ENCODE measurements around the gene MAPK8IP1. TPM values are rescaled to one million over a fixed set of nuclear protein-coding genes. Genes with fewer than 3 reads are reported as not detected.

The MAPK8IP1 gene
- 8.1 and 17.4 TPM in 2 replicates for total RNA-seq

DNA sequence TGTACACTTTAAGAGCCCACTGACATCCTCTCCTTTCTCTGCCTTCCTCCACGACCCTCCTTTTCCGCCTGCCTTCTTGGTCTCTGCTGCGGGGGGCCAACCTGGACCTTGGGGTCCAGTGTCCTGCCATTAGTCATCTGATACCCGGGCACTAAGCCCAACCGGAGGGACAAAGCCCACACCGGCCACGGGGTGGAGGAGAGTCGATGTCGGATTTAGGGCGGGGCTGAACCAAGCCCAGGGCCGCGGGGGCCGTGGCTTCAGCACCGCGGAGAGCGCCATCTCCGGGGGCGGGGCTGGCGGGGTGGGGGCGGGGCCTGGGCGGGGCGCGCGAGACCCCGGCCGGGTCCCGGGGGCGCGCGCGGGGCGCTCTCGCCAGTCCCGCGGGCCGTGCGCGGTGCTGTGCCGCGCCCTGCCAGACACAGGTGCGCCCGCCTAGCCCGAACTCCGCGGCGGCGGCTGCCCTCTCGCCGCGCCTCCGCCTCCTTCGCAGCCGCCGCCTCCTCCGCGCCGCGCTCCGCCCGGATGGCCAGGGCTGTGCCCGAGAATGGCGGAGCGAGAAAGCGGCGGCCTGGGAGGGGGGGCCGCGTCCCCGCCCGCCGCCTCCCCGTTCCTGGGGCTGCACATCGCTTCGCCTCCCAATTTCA, at the start of gene MAPK8IP1:
Gene MAPK8IP1, plus strand, starts transcription at position 378 of the 647 bp plus-strand sequence. Its CDS starts 170 bp downstream, at position 548.

GRCh38 chr11:45846974-45847910, 38.2 kb upstream of the MAPK8IP1 start, which contains the start of gene CRY2:
Gene CRY2, plus strand, starts transcription at chr11:45847475. Its CDS starts 16 bp downstream, at chr11:45847491.

GRCh38 chr11:45906965-45907611, 21.6 kb downstream of the MAPK8IP1 start, which contains the start of gene FREY1:
Gene FREY1, minus strand, starts transcription at chr11:45907271. Its CDS starts 26 bp downstream, at chr11:45907245.

GRCh38 chr11:45917623-45918330, 32.3 kb downstream of the MAPK8IP1 start, which contains the start of gene PEX16:
Gene PEX16, minus strand, starts transcription at chr11:45917877. Its CDS starts 66 bp downstream, at chr11:45917811.

GRCh38 chr11:45922425-45923082, 37.1 kb downstream of the MAPK8IP1 start, which contains the start of gene LARGE2:
Gene LARGE2, plus strand, starts transcription at chr11:45922656. Its CDS starts 227 bp downstream, at chr11:45922883.

Other genes starting within 250 kb of the MAPK8IP1 start
- gene CHST1, start 220.0 kb upstream of the MAPK8IP1 start, total RNA-seq, result 0.15 and 0.17 TPM in 2 replicates
- gene SLC35C1, start 80.5 kb upstream of the MAPK8IP1 start, total RNA-seq, result 9.9 and 13.7 TPM in 2 replicates
- 15.0 and 22.2 TPM in 2 replicates for gene CRY2, start 38.2 kb upstream of the MAPK8IP1 start, total RNA-seq
- 0.44 and 2.3 TPM in 2 replicates for gene FREY1, start 21.6 kb downstream of the MAPK8IP1 start, total RNA-seq
- 36.8 and 37.5 TPM in 2 replicates for gene PEX16, start 32.2 kb downstream of the MAPK8IP1 start, total RNA-seq
- gene LARGE2, start 37.0 kb downstream of the MAPK8IP1 start, total RNA-seq, result under 0.01 TPM in 1 of 2 replicates, not detected in the other
- gene PHF21A, start 235.8 kb downstream of the MAPK8IP1 start, total RNA-seq, result 17.7 and 21.5 TPM in 2 replicates